Measurements from ENCODE around the gene NCOA5.

NCOA5 gene

GRCh38 chr20:46058599-46059281 is 31.0 kb downstream of the NCOA5 start:
- DNase-seq = no peak

GRCh38 chr20:46057856-46058598 is 31.7 kb downstream of the NCOA5 start:
- DNase-seq = no peak

GRCh38 chr20:46056970-46057855 is 32.5 kb downstream of the NCOA5 start:
- DNase-seq = no peak

GRCh38 chr20:46056027-46056833 is 33.5 kb downstream of the NCOA5 start:
- DNase-seq = no peak

GRCh38 chr20:46055269-46055668 is 34.5 kb downstream of the NCOA5 start:
- DNase-seq = no peak

- no peak for DNase-seq
These were observed 35.2 kb downstream of the NCOA5 start for GRCh38 chr20:46054606-46055005.

- no peak for DNase-seq
These were observed 36.3 kb downstream of the NCOA5 start for GRCh38 chr20:46053416-46053815.

- no peak for DNase-seq
These were observed 38.0 kb downstream of the NCOA5 start for GRCh38 chr20:46051556-46052308.

- no peak for DNase-seq
These were observed 38.9 kb downstream of the NCOA5 start for GRCh38 chr20:46050885-46051284.

GRCh38 chr20:46050444-46050843 is 39.3 kb downstream of the NCOA5 start:
- DNase-seq = no peak

GRCh38 chr20:46049815-46050214 is 39.9 kb downstream of the NCOA5 start:
- no peak for DNase-seq

GRCh38 chr20:46049190-46049589 is 40.6 kb downstream of the NCOA5 start:
- no peak for DNase-seq

- DNase-seq = no peak
These were observed 41.9 kb downstream of the NCOA5 start for GRCh38 chr20:46047821-46048220.

GRCh38 chr20:46046588-46047310 is 43.0 kb downstream of the NCOA5 start:
- DNase-seq = no peak

- no peak for DNase-seq
These were observed 44.9 kb downstream of the NCOA5 start for GRCh38 chr20:46044896-46045295.

GRCh38 chr20:46043556-46043955 is 46.2 kb downstream of the NCOA5 start:
- DNase-seq = no peak

- peak; percentile 27 for DNase-seq
These were observed 48.7 kb downstream of the NCOA5 start for GRCh38 chr20:46040902-46041535.

GRCh38 chr20:46037036-46037435 is 52.7 kb downstream of the NCOA5 start:
- no peak for DNase-seq

GRCh38 chr20:46036370-46036769 is 53.4 kb downstream of the NCOA5 start:
- no peak for DNase-seq

- DNase-seq = no peak
These were observed 54.0 kb downstream of the NCOA5 start for GRCh38 chr20:46035713-46036112.

GRCh38 chr20:46035253-46035652 is 54.5 kb downstream of the NCOA5 start:
- no peak for DNase-seq

Measured in NCI-H226 (cell line).